ENCODE data around the gene CFTR.
"Not testable (repeated sequence)": the region's sequence is repeated elsewhere in the genome, so short reads cannot be mapped to it uniquely, and the experiment has no call there.

CFTR gene

DNA sequence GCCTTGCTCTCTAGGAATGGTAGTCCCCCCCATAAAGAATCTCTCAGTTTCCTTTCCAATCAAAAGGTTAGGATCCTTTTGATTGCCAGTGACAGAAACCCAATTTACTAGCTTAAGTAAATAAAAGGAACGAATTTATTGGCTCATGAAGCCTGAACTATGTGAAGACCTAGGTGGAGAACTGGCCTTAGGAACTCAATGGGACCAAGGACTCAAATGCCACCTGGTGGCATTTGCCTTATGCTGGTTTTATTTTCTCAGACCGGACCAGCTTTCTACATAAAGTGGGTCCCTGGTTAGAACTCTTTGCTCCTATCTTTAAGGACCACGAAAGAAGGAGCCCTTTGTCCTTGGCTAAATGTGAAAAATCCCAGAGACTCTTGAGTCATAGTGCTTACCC lies 25.4 kb downstream of the CFTR start:
- no peak for DNase-seq

DNA sequence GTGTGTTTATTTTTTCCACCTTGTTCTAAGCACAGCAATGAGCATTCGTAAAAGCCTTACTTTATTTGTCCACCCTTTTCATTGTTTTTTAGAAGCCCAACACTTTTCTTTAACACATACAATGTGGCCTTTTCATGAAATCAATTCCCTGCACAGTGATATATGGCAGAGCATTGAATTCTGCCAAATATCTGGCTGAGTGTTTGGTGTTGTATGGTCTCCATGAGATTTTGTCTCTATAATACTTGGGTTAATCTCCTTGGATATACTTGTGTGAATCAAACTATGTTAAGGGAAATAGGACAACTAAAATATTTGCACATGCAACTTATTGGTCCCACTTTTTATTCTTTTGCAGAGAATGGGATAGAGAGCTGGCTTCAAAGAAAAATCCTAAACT lies 28.9 kb downstream of the CFTR start:
- no peak for DNase-seq

DNA sequence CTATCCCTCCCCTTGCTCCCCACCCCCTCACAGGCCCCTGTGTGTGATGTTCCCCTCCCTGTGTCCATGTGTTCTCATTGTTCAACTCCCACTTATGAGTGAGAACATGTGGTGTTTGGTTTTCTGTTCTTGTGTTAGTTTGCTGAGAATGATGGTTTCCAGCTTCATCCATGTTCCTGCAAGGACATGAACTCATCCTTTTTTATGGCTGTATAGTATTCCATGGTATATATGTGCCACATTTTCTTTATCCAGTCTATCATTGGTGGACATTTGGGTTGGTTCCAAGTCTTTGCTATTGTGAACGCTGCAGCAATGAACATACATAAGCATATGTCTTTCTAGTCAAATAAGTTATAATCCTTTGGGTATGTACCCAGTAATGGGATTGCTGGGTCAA lies 37.4 kb downstream of the CFTR start:
- DNase-seq, result not testable (repeated sequence)

DNA sequence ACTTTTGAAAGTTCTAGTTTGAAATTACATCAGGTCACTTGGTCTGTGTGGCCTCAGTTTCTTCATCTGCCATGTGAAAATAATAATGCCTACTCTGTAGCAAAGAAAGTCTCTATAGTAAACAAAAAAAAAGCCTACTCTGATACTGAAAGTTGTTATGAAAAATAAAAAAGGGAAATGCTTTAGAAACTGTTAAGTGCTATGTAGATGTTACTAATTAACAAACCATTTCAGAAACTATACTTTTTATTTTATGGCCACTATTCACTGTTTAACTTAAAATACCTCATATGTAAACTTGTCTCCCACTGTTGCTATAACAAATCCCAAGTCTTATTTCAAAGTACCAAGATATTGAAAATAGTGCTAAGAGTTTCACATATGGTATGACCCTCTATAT lies 50.6 kb downstream of the CFTR start:
- no peak for DNase-seq

DNA sequence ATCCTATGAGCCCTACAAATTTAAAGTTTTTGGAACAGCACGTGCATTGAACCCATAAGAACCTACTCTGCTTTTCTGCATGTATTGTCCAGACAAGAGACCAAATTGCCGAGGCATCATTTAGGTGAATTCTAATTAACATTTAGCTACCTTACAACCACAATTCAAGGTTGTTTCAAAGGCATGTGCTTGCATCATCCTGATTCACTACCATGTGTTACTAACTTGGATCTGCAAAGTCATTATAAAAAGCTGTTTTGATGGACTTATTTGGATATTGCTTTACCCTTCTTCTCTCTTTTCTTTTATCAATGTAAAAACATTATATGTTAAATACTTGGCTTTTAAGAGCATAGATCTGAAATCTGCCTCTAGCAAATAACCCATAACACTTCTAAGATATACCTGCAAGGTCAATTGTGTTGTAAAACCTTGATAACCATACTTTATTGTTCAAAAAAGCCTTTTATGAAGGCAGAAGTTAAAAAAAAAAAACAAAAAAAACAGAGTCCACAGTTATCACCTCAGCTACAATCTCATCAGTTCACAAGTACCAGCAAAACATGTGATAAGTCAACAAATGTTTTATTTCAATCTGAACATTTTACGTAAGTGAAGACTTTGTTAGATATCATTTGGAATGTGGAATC lies 51.9 kb downstream of the CFTR start:
- DNase-seq, result no peak

DNA sequence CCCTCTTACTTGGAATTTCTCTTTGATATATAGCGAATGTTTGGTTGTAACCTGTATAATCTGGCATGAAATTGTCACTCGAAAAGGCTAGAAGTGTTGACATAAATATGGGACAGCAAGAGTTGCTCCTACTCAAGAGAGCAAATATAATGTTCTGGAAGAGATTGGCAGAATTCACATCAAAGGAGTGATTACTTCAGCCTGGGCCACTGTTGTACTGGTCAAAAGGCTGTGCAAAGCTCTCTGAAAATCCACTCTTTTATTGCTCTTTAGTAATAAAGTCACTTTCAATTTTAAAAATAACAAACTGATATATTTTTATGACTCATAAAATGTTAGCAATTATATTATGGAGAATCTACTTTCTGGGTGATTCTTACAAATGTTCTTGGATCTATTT lies 58.2 kb downstream of the CFTR start:
- DNase-seq, result no peak

DNA sequence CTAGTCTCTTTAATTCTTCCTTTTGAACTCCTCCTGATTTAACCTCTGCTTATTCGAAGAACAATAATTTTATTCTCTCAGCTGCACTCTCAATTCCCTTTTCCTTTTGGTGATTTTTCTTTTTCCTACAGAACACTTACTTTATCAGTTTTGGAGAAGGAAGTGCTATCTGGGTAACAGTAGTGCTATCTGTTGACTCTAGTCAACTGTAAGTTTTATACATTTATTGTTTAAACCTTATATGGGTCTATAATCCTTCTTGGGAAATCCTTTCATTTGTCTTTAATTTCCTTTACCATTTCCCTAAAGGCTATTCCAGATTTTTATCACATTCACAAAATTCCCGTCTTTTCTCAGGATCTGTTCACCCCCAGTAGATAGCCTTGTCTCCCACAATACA lies 64.2 kb downstream of the CFTR start:
- no peak for DNase-seq

DNA sequence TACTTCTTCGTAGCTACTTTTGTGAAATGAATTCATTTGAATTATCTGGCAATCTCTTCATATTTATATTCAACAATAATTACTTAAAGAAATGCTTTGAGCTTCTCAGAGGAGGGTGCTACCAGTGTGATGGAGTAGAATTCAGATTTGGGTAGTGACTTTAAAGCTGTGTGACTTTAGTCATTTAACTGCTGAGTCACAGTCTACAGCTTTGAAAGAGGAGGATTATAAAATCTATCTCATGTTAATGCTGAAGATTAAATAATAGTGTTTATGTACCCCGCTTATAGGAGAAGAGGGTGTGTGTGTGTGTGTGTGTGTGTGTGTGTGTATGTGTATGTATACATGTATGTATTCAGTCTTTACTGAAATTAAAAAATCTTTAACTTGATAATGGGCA lies 68.2 kb downstream of the CFTR start:
- no peak for DNase-seq

DNA sequence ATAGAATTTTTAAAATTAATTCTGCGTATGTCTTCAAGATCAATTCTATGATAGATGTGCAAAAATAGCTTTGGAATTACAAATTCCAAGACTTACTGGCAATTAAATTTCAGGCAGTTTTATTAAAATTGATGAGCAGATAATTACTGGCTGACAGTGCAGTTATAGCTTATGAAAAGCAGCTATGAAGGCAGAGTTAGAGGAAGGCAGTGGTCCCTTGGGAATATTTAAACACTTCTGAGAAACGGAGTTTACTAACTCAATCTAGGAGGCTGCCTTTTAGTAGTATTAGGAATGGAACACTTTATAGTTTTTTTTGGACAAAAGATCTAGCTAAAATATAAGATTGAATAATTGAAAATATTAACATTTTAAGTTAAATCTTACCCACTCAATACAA lies 70.8 kb downstream of the CFTR start:
- no peak for DNase-seq

DNA sequence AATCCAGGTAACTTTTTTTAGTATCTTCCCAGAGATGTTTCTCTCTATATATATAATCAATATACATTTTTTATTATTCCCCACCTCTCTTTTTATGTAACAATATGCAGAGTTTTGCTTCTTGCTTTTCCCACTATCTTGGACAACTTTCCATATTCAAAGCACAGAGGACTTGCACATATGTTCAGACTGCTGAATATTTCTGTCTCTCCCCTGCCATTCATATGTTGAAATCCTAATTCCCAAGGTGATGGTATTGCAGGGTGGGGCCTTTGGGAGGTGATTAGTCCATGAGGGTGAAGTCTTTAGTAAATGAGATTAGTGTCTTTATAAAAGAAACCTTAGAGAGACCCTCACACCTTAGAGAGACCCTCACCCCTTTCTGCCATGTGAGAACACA lies 72.8 kb downstream of the CFTR start:
- DNase-seq, result no peak

DNA sequence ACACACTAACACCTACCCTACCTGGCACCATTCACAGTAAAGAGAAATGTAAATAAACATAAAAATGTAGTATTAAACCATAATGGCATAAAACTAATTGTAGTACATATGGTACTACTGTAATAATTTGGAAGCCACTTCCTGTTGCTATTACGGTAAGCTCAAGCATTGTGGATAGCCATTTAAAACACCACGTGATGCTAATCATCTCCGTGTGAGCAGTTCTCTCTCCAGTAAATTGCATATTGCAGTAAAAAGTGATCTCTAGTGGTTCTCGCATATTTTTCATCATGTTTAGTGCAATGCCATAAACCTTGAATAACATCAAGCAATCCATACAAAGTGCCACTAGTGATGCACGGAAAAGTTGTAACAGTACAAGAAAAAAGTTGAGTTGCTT lies 75.4 kb downstream of the CFTR start:
- no peak for DNase-seq

DNA sequence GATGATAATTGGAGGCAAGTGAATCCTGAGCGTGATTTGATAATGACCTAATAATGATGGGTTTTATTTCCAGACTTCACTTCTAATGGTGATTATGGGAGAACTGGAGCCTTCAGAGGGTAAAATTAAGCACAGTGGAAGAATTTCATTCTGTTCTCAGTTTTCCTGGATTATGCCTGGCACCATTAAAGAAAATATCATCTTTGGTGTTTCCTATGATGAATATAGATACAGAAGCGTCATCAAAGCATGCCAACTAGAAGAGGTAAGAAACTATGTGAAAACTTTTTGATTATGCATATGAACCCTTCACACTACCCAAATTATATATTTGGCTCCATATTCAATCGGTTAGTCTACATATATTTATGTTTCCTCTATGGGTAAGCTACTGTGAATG lies 79.6 kb downstream of the CFTR start:
- no peak for DNase-seq

DNA sequence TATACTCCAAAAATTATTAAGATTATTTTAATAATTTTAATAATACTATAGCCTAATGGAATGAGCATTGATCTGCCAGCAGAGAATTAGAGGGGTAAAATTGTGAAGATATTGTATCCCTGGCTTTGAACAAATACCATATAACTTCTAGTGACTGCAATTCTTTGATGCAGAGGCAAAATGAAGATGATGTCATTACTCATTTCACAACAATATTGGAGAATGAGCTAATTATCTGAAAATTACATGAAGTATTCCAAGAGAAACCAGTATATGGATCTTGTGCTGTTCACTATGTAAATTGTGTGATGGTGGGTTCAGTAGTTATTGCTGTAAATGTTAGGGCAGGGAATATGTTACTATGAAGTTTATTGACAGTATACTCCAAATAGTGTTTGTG lies 80.2 kb downstream of the CFTR start:
- DNase-seq, result no peak

DNA sequence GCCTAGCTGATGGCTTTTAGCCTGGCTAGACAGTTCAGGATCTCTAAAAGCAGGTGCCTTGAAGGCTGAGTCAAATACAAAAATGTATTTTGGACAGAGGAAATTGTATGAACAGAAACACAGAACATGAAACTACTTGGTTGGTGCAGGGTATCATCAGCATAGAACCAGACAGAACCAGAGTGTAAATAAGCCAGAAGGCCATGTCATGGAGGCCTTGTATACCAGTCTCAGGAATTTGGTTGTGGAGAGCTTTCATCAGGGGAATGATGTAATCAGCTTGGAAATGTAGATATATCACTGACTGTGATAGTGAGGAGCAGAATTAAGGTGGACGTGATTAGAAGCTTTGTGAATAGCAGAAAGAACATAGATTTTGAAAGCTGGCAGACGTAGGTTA lies 82.9 kb downstream of the CFTR start:
- no peak for DNase-seq

DNA sequence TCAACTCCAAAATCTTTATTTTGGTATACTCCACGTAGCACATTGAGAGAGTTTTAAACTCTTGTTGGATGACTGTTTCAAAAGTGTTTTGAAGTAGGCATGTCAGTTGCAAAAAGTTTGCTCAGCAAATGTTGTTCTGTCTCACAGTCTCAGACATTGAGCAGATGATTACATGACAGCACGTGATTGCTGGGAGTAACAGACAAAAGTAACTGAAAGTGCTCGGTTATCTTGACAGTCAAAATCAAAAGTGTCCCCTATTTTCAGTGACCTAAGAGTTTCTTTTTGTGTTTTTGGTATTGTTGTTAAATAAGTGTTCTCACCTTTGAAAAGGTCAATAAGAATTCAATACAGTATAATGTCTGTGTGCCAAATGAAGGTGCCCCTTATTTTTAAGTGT lies 84.3 kb downstream of the CFTR start:
- no peak for DNase-seq

DNA sequence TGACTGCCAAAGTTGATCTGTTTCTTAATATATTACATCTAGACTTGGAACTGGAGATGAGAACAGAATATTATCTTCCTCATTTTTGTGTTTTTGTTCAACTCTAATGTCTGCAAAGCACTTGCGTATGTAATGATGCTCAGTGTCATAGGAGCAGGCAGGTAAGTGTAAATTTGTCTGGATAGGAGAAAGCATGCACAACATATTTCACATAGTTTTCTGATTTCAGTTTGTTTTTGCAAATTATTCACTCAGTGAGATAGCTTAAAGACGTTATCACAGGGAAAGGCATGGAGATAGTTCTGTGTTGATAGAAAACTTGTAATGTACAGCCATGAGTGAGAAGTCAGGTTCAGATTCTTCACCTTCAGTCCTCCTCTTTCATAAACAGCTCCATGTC lies 84.8 kb downstream of the CFTR start:
- DNase-seq, result no peak

DNA sequence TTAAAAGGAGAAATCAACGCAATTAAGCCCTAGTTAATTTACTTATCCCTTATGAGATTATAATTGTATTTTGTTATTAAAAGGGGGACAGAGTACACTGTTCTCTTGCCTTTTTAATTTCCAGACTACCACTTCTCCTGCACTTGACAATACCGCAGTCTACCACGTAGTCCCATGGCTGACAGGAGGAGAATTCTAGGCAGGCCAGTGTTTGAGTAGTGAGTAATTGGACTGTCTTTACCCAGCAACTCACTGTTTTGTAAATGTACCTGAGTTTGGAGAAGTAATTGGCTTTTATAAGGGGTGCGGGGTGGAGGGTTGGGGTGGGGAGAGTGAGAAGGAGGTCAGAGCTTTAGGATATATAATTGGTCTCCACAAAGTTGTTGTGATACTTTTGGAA lies 85.4 kb downstream of the CFTR start:
- no peak for DNase-seq

DNA sequence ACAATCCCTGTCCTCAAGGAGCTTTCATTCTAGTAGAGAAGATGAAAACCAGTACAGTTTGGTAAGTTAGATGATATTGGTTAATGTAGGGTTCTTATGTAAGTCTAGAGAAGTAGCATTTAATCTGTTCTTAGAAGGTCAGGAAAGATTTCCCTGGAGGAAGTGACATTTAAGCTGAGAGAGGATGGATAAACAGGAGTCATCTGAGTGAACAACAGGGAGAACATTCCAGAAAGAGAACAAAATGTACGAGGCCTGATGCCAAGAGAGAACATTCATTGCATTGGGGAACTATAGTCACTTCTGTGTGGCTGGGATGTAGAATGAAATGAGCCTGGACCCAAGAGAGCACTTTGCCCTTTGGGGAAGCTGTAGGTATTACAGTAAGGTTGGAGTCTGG lies 88.0 kb downstream of the CFTR start:
- DNase-seq, result no peak

DNA sequence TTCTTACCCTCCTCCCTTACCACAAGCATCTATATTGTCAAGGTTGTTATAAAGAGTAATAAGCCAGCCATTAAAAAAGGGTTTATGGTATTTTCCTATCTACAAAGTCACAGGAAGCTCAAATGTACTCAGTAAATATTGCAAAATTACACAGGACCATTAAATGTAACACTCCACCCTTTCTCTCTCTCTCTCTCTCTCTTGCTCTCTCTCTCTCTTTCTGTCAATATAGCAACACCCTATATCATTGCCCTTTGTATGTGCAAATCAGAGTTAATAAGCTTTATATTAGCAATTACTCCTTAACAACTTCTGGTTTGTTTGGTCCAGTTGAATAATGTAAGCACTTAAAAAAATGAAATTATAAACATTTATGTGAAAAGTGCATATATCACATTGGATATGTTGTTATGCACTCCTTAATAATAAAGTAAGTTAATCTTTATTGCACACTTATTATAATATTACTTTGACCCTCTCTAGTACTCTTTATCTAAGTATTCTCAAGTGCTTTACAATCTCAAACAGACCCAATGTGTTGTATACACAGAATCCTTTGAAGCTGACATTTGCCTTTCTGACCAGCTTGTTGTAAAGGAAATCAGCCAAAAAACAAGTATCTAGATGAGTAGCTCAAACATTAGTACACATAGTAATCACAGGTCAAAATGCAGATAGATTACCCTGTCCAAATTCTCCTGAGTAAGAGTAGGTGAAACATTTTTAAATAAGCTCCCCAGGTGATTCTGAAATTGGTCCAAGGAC lies 93.2 kb downstream of the CFTR start:
- DNase-seq, result no peak

DNA sequence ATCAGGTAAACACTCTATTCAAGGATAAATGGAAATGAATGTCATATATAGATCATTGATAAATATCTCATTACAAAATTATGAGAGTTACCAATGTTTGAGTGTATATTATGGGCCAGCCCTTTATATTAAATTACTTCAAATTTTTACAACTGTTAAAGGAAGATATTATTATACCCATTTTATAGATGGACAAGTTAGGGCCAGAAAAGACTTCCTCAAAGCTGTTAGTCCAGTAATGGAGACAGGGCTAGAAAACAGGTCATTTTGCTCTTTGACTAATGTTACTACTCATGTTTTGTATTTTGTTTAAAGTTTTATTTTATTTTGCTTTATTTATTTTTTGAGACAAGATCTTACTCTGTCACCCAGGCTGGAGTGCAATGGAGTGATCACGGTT lies 101.6 kb downstream of the CFTR start:
- no peak for DNase-seq

DNA sequence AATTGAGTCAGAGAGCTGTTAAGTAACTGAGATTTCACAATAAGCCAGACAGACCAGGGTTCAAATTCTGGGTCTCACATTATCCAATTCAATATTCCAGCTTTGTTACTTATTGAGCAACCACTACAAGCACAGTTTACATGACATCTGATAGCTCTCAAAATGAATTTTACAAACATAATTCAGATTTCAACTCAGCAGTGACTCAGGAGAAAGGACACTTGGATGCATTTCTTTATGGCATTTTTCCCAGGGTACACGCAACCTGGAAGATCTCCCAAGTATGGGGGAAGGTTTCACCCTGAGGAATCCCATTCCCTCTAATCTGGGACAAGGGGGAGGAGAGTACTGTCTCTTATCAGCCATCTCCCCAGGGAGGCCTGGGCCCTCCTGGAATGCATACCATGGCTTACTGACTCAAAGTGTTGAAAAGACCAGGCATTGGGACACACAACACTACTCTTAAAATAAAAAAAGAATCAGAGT lies 102.4 kb downstream of the CFTR start:
- no peak for DNase-seq

DNA sequence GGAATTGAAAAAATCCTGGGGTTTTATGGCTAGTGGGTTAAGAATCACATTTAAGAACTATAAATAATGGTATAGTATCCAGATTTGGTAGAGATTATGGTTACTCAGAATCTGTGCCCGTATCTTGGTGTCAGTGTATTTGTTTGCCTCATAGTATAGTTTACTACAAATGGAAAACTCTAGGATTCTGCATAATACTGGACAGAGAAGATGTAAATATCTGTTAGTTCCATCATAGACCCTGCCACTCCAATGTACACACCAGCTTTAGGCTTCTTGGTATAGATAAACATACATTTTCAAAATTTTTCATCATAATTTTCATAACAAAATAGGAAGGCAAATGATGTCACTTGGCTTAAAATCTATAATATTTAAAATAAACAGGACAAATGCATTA lies 108.1 kb downstream of the CFTR start:
- no peak for DNase-seq

DNA sequence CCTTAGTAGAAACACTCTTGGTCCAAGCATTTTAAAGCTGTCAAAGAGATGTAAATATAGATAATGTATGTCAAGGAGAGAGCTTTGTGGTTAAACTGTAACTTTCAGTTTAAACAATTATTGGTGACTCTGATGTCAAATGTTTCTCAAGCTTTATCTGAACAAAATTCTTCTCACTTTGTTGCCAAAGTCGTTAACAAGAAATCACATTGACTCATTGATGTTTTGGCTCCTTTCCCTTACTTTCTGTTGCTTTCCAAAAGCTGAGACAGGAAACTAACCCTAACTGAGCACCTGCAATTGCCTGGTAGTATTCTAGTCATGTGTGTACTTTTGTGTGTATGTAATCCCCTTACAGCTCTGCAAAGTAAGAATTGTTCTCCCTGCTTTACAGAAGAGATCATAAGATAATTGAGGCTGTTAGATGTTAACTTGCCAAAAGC lies 108.5 kb downstream of the CFTR start:
- no peak for DNase-seq

DNA sequence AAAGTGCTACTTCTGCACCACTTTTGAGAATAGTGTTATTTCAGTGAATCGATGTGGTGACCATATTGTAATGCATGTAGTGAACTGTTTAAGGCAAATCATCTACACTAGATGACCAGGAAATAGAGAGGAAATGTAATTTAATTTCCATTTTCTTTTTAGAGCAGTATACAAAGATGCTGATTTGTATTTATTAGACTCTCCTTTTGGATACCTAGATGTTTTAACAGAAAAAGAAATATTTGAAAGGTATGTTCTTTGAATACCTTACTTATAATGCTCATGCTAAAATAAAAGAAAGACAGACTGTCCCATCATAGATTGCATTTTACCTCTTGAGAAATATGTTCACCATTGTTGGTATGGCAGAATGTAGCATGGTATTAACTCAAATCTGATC lies 110.4 kb downstream of the CFTR start:
- no peak for DNase-seq
